Anterior cingulate cortex (tissue), 58 donors: Measurements from ENCODE around the gene DNLZ.

Experiments used
- DNase-seq, 58 donors: peaks; one replicate each; lab custom pipeline; 2025; lab: John Stamatoyannopoulos, UW

Gene DNLZ

GRCh38 chr9:136334541-136334940, 29.0 kb downstream of the DNLZ start:
- no peak for DNase-seq

- no peak for DNase-seq
Observed at GRCh38 chr9:136333486-136333885, 30.1 kb downstream of the DNLZ start.

DNA sequence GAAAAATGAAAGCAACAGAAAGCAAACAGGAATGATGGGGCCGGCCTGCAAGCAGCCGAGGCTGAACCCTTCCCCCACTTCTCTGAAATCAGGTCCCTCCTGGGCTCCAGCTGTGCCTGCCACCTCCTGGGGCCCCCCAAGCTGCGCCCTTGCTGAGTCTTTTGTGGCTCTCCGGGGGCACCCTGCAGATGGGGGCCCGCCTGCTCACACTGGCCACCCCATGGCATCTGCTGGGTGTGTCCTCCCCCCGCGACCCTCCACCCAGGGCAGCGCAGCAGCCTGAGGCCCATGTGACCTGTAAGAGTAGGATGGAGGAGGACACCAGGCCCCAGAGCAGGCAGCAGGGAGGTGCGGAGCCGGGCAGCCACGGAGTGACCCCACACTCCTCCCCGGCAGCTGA, 30.5 kb downstream of the DNLZ start:
- no peak for DNase-seq

DNA sequence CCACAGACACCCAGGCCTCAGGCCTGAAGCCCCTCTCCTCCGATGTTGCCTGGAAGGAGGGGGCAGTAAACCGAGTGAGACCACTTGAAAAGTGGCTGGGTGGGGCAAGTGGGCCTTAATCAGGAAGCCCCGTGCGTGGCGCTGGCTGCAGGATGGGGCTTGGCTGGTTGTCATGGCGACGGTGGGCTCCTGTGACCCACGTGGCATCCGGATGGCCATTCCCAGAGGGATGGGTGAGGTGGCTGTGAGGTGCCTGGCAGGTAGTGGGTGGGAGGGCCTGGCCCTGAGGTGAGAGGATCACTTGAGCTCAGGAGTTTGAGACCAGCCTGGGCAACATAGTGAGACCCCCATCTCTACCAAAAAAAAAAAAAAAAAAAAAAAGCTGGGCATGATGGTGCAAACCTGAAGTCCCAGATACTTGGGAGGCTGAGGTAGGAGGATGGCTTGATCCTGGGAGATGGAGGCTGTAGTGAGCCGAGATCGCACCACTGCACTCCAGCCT, 31.0 kb downstream of the DNLZ start:
- DNase-seq, result no peak

- DNase-seq, result no peak
Observed at GRCh38 chr9:136331556-136332481, 31.7 kb downstream of the DNLZ start.

DNA sequence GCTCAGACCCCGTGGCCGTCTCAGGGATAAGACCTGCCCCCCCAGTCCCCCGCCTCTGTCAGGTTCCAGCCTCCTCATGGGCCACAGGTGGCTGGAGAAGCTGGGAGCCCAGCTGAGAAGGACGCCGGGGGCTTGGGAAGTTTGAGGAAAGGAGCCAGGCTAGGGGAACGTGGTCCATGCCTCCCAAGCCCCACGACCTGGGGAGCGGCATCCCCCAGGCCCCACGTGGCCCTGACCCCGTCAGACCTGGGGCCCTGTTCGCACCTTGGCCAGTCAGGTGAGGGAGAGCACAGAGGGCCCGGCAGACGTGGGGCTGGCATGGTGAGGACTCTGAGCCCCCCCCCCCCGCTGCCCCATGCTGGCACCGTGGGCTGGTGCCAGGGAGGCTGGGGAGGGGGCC, 32.5 kb downstream of the DNLZ start:
- DNase-seq, result no peak

- DNase-seq, result no peak
Observed at GRCh38 chr9:136330406-136330990, 33.0 kb downstream of the DNLZ start.

DNA sequence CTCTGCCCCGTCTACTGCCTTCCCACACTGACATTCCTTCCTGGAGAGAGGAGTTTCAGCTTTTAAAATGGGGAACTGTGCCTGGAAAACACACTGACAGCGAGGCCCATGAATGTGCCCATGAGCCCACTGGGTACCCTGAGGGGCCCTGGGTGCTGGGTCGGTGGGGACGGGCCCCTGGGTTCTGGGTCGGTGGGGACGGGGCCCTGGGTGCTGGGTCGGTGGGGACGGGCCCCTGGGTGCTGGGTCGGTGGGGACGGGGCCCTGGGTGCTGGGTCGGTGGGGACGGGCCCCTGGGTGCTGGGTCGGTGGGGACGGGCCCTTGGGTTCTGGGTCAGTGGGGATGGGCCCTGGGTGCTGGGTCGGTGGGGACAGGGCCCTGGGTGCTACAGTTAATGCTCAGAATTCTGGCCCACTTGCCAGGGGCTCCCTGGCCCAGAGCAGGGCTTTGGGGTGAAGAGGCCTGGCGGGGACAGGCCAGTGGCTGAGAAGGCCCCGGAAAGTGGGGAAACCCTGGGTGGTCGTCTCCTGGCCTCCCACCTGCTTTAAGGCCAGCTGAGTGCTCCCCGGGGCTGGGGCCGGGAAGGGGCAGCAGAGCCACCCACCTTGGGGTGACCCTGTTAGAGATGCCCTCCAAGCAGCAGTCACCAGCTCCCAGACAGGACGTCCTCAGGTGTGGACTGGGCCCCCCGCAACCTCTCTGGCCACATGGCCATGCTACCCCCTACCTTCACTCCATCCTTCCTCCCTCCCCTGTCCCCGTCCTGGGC, 33.7 kb downstream of the DNLZ start:
- DNase-seq, result no peak

- no peak for DNase-seq
Observed at GRCh38 chr9:136329211-136329627, 34.3 kb downstream of the DNLZ start.

DNA sequence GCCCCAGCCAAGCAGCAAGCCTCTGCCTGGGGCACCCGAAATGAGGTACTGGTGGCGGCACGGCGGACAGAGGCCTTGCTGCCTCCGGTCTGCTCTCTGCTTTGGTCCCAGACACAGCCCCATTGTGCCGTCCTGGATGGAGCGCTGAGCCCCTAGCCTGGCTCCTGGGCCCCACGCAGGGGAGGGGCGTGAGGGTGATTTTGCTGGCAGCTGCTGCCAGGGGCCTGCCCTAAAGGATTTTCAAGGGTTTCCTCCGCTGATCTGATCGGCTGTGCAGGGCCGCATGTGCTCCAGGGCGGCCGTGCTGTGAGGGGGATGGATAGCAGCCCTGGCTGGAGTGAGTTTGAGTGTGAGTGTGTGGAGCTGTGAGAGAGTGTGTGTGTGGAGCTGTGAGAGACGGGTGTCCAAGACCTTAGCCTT, 34.9 kb downstream of the DNLZ start:
- DNase-seq, result peak in 31 of 58 donors; percentile 13 to 52 (median 30)

DNA sequence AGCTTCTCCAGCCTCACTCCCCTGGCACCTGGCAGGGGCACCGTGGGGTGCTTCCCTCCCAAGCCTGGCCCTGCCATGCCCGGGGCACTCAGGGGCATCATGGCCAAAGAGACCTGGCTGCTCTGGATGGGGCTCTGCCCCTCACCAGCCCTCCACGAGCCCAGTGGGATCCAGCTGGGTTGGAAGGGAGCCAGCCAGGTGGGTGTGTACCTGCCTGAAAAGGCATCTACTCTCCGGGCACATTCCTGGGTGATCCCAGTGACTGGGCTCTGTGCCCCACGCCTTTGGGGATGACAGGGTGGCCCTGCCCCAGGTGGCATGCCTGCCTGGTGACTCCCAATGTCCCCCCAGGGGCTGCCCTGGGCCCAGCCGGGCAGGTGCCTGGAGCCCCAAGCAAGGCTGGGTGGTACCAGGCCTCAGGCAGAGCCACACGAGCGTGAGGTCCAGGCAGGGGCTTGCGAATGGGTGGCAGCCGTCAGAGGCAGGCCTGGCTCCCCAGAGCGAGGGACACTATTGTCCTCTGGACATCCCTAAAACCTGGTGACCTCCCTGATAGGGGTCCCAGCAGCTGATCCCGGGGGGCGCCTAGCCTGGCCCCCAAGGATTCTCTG, 35.4 kb downstream of the DNLZ start:
- no peak for DNase-seq

GRCh38 chr9:136327304-136327974, 36.1 kb downstream of the DNLZ start, which contains the start of gene GPSM1:
Gene GPSM1, plus strand, starts transcription at chr9:136327539. Its CDS starts 157 bp downstream, at chr9:136327696.
- peak in 33 of 58 donors; percentile 11 to 66 (median 40) for DNase-seq

DNA sequence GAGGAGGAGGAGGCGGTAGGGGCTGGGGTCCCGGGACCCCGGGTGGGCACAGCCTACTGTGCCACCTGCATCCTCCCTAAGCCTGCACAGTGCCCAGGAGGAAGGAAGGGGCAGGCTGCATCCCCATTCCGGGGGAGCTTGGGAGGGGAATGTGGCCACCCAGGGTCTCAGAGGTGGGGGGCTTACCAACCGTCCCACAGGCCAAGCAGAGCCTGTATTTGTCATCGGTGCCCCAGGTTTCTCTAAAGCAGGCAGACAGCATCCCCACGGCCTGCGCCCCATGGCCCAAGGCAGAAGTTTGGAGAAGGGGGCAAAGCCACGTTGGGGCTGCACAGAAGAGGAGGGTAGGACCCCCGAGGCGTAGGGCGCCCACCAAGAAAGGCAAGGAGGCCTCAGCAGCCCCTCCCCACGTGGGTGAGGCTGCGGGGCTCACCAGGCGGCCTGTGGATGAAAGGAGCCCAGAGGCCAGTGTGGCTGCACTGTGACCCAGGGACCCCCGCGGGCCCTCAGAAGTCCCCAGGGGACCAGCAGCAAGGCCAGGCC, 36.7 kb downstream of the DNLZ start:
- DNase-seq, result no peak

DNA sequence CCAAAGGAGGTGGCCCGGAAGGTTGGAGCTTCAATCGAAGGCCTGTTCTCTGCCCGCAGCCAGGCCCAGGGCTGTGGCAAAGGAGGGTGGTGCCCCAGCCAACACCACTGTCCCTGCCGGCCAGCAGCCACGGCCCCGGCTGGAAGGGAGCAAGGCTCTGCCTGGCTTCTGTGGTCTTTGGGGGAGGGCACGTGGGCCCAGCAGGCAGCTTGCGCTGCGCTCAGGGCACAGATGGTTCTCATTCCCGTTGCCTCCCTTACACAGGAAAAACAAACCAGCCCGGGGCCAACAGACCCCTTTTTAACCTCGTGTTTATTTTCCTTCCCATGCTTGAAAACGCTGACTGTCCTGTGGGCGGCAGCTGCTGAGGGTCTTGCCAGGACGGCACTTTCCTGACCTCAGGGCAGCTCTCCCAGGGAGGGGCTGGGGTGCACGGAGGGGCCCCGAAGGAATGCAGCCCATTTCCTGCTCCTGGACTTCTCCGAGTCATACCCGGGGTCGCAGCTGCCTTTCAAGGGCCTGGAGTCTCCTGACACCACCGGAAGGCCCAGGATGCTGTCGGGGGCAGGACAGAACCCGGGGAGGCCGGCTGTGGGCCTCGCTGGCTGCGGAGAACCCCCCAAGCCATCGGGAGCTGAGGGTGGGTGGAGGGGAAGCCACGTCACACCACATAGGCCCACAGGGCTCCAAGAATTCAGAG, 37.3 kb downstream of the DNLZ start:
- peak in 29 of 58 donors; percentile 14 to 61 (median 31) for DNase-seq

DNA sequence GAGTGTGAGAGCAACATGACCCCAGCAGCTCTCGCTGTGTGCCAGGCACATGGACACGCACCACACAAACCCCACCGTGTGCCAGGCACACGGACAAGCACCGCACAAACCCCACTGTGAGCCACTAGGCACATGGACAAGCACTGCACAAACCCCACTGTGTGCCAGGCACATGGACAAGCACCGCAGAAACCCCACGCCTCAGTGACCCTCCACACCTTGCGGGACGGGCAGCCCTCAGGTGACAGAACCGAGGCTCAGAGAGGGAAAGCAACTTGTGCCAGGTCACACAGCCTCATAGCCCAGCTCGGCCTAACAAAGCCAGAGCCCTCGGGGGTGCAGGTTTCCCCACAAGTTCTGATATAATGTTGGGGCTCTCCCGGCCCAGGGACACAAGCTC, 38.2 kb downstream of the DNLZ start:
- DNase-seq, result no peak

GRCh38 chr9:136324501-136325300, 38.8 kb downstream of the DNLZ start:
- no peak for DNase-seq

DNA sequence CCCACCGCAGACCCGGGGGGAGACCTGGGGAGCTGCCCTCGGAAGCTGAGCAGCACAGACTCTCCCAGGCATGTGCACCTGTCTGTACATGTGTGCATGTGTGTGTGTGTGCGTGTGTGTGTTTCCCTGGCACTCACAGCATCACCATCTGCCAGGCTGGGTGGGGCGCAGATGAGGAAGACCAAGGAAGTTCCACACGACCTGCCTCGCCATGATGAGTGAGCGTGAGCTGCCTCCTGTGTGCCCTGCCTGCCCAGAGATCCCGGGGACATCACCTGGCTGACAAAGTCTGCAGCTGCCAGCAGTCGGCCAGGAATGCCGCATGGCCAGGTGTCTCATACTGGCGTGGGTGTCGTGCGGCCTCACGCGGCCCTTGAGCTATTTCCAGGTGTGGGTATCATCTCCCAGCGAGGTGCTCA, 40.2 kb downstream of the DNLZ start:
- DNase-seq, result no peak

- DNase-seq, result no peak
Observed at GRCh38 chr9:136322756-136323330, 40.7 kb downstream of the DNLZ start.
